Measurements from ENCODE around the gene ASPM.
A peak's percentile ranks its signal among the peaks of the same experiment; 100 is the strongest.

Gene ASPM

DNA sequence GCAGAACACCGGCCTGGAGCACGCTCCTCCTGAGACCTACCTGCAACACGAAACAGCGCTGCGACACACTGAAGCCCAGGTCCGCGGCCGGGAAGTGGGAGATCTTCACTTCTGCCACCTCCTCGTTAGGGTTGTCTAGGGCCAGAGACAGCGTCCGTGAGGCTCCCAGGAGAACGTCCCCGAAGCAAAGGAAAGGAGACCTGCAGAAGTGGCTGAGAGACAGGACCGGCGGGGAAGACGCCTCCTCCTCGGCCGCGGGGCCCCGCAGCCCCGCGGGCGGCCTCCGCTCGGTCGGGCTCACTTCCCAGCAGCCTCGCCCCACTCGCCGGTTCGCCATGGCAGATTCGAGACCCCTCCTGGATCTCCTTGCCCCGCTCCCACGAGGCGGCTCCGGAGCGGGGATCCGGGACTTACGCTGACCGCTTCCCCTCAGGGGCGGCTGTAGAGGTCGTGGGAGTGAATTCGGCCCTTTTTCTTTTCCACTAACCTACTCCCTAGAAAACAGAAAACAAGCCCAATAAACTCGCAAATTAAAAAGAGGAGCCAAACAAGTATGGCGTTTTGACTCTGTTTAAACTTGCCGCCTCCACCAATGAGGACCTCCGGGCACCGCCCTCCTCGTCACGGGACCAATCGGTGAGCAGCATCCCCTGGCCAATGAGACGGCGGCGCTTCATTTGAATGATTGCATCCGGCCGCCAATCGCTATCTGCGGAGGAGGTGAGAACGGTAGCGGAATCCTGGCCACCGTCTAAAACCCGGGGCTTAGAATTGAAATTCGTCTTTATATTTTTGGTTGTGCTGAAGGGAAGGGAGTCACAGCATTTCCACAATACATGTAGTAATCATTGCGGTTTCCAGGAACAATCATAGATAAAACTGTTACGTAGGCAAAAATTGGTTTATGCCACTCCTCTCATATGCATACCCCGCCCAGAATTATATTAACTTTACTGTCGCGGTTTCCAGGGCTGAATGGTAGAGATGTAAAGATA, at the start of gene ASPM (continued):
- no peak for TF ChIP-seq ZNF677 (tag by site-specific recombination; IDR thresholded peaks at IDR 0.05)
- TF ChIP-seq TCF7L2 (IDR thresholded peaks at IDR 0.05; ENCODE audit: borderline replicate concordance, low read depth, low read length) = no peak
- TF ChIP-seq ZFP69B (tag by site-specific recombination; IDR thresholded peaks at IDR 0.05) = no peak
- TF ChIP-seq KLF16 (tag by site-specific recombination; IDR thresholded peaks at IDR 0.05) = 0 out of 2 replicates have a peak, but pooled peaks have one; percentile 52
- TF ChIP-seq, protein P1, sequence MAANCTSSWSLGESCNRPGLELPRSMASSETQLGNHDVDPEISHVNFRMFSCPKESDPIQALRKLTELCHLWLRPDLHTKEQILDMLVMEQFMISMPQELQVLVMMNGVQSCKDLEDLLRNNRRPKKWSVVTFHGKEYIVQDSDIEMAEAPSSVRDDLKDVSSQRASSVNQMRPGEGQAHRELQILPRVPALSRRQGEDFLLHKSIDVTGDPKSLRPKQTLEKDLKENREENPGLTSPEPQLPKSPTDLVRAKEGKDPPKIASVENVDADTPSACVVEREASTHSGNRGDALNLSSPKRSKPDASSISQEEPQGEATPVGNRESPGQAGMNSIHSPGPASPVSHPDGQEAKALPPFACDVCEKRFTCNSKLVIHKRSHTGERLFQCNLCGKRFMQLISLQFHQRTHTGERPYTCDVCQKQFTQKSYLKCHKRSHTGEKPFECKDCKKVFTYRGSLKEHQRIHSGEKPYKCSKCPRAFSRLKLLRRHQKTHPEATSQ (tag by site-specific recombination; IDR thresholded peaks at IDR 0.05) = no peak
- TF ChIP-seq ZNF830 (tag by site-specific recombination; IDR thresholded peaks at IDR 0.05; ENCODE audit: low read depth) = no peak
- TF ChIP-seq, protein P2, sequence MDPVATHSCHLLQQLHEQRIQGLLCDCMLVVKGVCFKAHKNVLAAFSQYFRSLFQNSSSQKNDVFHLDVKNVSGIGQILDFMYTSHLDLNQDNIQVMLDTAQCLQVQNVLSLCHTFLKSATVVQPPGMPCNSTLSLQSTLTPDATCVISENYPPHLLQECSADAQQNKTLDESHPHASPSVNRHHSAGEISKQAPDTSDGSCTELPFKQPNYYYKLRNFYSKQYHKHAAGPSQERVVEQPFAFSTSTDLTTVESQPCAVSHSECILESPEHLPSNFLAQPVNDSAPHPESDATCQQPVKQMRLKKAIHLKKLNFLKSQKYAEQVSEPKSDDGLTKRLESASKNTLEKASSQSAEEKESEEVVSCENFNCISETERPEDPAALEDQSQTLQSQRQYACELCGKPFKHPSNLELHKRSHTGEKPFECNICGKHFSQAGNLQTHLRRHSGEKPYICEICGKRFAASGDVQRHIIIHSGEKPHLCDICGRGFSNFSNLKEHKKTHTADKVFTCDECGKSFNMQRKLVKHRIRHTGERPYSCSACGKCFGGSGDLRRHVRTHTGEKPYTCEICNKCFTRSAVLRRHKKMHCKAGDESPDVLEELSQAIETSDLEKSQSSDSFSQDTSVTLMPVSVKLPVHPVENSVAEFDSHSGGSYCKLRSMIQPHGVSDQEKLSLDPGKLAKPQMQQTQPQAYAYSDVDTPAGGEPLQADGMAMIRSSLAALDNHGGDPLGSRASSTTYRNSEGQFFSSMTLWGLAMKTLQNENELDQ (tag by site-specific recombination; IDR thresholded peaks at IDR 0.05; ENCODE audit: low read depth) = no peak
- TF ChIP-seq ZNF792 (tag by site-specific recombination; IDR thresholded peaks at IDR 0.05) = no peak
- TF ChIP-seq ZNF157 (tag by site-specific recombination; IDR thresholded peaks at IDR 0.05) = no peak
- peak; percentile 42; the same call in 1 of the 2 replicates for TF ChIP-seq KLF7 (tag by site-specific recombination; IDR thresholded peaks at IDR 0.05; ENCODE audit: borderline replicate concordance)
- TF ChIP-seq ZNF10 (tag by site-specific recombination; IDR thresholded peaks at IDR 0.05) = no peak
- TF ChIP-seq ZNF560 (tag by site-specific recombination; IDR thresholded peaks at IDR 0.05; ENCODE audit: borderline replicate concordance) = no peak
- no peak for TF ChIP-seq ZNF16 (tag by site-specific recombination; IDR thresholded peaks at IDR 0.05; ENCODE audit: low read depth)
- TF ChIP-seq ZNF311 (tag by site-specific recombination; IDR thresholded peaks at IDR 0.05; ENCODE audit: borderline replicate concordance) = no peak
- no peak for TF ChIP-seq YY2 (tag by site-specific recombination; IDR thresholded peaks at IDR 0.05)
- TF ChIP-seq ZNF514 (tag by site-specific recombination; IDR thresholded peaks at IDR 0.05) = no peak
- no peak for TF ChIP-seq TRIM28 (IDR thresholded peaks at IDR 0.05; ENCODE audit: borderline replicate concordance, low read length)
- no peak for TF ChIP-seq ZNF19 (tag by site-specific recombination; IDR thresholded peaks at IDR 0.05; ENCODE audit: low read depth)
- TF ChIP-seq ZFP37 (tag by site-specific recombination; IDR thresholded peaks at IDR 0.05) = peak; percentile 56; the same call in 1 of the 2 replicates
- TF ChIP-seq SP7 (tag by site-specific recombination; IDR thresholded peaks at IDR 0.05) = 0 out of 2 replicates have a peak, but pooled peaks have one; percentile 34
- TF ChIP-seq, protein P3, sequence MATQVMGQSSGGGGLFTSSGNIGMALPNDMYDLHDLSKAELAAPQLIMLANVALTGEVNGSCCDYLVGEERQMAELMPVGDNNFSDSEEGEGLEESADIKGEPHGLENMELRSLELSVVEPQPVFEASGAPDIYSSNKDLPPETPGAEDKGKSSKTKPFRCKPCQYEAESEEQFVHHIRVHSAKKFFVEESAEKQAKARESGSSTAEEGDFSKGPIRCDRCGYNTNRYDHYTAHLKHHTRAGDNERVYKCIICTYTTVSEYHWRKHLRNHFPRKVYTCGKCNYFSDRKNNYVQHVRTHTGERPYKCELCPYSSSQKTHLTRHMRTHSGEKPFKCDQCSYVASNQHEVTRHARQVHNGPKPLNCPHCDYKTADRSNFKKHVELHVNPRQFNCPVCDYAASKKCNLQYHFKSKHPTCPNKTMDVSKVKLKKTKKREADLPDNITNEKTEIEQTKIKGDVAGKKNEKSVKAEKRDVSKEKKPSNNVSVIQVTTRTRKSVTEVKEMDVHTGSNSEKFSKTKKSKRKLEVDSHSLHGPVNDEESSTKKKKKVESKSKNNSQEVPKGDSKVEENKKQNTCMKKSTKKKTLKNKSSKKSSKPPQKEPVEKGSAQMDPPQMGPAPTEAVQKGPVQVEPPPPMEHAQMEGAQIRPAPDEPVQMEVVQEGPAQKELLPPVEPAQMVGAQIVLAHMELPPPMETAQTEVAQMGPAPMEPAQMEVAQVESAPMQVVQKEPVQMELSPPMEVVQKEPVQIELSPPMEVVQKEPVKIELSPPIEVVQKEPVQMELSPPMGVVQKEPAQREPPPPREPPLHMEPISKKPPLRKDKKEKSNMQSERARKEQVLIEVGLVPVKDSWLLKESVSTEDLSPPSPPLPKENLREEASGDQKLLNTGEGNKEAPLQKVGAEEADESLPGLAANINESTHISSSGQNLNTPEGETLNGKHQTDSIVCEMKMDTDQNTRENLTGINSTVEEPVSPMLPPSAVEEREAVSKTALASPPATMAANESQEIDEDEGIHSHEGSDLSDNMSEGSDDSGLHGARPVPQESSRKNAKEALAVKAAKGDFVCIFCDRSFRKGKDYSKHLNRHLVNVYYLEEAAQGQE (tag by site-specific recombination; IDR thresholded peaks at IDR 0.05) = no peak
- peak; percentile 19; the same call in 1 of the 2 replicates for TF ChIP-seq GLIS2 (tag by site-specific recombination; IDR thresholded peaks at IDR 0.05)
- TF ChIP-seq, protein P4, sequence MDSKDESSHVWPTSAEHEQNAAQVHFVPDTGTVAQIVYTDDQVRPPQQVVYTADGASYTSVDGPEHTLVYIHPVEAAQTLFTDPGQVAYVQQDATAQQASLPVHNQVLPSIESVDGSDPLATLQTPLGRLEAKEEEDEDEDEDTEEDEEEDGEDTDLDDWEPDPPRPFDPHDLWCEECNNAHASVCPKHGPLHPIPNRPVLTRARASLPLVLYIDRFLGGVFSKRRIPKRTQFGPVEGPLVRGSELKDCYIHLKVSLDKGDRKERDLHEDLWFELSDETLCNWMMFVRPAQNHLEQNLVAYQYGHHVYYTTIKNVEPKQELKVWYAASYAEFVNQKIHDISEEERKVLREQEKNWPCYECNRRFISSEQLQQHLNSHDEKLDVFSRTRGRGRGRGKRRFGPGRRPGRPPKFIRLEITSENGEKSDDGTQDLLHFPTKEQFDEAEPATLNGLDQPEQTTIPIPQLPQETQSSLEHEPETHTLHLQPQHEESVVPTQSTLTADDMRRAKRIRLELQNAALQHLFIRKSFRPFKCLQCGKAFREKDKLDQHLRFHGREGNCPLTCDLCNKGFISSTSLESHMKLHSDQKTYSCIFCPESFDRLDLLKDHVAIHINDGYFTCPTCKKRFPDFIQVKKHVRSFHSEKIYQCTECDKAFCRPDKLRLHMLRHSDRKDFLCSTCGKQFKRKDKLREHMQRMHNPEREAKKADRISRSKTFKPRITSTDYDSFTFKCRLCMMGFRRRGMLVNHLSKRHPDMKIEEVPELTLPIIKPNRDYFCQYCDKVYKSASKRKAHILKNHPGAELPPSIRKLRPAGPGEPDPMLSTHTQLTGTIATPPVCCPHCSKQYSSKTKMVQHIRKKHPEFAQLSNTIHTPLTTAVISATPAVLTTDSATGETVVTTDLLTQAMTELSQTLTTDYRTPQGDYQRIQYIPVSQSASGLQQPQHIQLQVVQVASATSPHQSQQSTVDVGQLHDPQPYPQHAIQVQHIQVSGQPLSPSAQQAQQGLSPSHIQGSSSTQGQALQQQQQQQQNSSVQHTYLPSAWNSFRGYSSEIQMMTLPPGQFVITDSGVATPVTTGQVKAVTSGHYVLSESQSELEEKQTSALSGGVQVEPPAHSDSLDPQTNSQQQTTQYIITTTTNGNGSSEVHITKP (tag by site-specific recombination; IDR thresholded peaks at IDR 0.05) = peak; percentile 96
- TF ChIP-seq ZNF791 (tag by site-specific recombination; IDR thresholded peaks at IDR 0.05) = no peak
- TF ChIP-seq ZNF621 (tag by site-specific recombination; IDR thresholded peaks at IDR 0.05) = no peak
- TF ChIP-seq ZNF221 (tag by site-specific recombination; IDR thresholded peaks at IDR 0.05; ENCODE audit: borderline replicate concordance) = no peak
- no peak for TF ChIP-seq ZNF138 (tag by site-specific recombination; IDR thresholded peaks at IDR 0.05; ENCODE audit: borderline replicate concordance)
- no peak for TF ChIP-seq ZNF747 (tag by site-specific recombination; IDR thresholded peaks at IDR 0.05)

Data from HEK293 (cell line).